GM18502 (cell line): ENCODE data around the gene KCNV2.
"Not testable (repeated sequence)": the region's sequence is repeated elsewhere in the genome, so short reads cannot be mapped to it uniquely, and the experiment has no call there.

Experiments used
- ATAC-seq: cut with Tn5 transposase; IDR thresholded peaks from one replicate; pipeline ENCODE4 v1.9.1; 2021; ENCODE audit warnings: mild to moderate bottlenecking; ENCODE audit not compliant: unreplicated experiment, poor library complexity

The KCNV2 gene

DNA sequence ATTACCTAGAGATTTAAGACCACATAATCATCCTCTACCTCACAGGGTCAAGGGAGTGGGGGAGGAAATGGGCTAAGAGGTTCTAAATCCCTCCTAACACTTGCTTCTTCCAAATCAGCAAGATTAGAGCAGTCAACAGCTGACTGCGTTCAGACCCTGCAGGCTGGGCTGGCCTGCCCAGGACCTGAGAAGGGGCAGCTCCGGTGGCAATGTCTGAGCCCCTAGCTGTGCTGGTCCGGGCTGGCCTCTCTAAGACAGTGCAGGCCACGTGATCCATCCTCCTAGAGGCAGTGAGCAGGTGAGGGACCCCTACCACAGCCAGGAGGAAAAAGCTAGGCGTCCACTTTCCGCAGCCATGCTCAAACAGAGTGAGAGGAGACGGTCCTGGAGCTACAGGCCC, at the start of gene KCNV2:
TSS of gene KCNV2 (plus strand) at position 126 of the 400 bp plus-strand sequence. CDS start at position 356, 230 bp downstream.
- ATAC-seq = no peak

GRCh38 chr9:2673161-2673560, 44.1 kb upstream of the KCNV2 start:
- ATAC-seq = no peak

GRCh38 chr9:2674141-2674824, 43.0 kb upstream of the KCNV2 start:
- ATAC-seq = no peak

- ATAC-seq = no peak
Observed at GRCh38 chr9:2675834-2676233, 41.5 kb upstream of the KCNV2 start.

- no peak for ATAC-seq
Observed at GRCh38 chr9:2676466-2676865, 40.8 kb upstream of the KCNV2 start.

DNA sequence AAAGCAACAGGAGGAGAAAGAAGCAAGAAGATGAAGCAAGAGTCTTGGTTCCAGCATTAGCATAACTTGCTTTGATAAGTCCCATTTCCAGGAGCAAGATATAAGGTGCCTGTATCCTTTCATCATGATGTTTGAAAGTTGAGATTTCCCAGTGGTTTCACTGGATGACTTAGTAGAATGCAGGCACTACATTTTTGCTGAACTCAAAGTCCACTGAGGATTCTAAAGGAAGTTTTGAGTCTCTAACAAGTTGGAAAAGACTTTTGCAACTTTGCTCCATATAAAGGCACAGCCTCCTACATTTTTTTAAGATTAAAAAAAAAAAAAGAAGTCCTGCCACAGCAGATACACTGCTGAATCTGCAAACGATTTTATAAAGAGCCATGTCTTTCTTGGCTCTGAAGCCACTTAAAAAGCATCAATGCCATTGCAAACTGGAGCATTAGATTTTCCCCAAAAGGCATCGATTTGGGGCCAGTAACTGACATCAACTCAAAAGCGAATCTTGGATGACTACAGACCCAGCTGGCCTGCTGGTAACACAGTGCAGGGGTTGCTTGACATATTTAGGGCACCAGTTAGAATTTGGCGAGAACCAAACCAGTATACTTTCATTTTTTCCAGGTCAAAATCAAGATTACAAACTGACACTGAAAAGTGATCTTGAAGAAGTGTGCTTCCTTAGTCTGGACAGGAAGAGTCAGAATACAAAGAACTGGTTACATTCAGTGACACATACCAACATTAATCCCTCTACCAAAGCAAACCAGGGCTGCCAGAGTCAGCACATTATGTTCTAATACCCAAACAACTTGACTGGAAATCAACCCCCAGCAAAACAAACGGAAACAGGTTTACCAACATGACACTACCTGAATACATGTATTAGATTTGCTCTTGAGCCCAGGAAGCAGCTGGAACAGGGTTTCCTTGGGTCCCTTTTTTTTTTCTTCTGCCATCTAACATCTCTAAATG, 39.1 kb upstream of the KCNV2 start:
- no peak for ATAC-seq

GRCh38 chr9:2679011-2679410, 38.3 kb upstream of the KCNV2 start:
- no peak for ATAC-seq

GRCh38 chr9:2681981-2682380, 35.3 kb upstream of the KCNV2 start:
- no peak for ATAC-seq

DNA sequence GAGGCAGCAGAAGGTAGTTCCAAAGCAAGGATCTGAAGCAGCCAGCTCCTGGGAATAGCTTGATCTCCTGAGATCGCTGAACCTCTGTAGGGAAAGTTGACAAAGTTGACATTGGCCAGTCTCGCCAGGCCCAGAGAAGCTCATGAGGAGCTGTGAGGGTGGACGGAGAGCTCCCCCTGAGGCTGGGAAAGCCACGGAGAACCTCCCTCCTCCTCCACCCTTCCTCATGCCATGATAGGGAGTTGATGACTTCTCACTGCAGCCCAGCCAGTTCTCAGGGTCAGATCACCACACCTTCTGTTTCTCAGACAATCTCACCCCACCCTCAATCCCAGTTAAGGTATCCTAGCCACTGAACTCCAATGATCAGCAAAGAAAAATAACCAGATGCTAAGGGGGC, 30.4 kb upstream of the KCNV2 start:
- ATAC-seq = no peak

DNA sequence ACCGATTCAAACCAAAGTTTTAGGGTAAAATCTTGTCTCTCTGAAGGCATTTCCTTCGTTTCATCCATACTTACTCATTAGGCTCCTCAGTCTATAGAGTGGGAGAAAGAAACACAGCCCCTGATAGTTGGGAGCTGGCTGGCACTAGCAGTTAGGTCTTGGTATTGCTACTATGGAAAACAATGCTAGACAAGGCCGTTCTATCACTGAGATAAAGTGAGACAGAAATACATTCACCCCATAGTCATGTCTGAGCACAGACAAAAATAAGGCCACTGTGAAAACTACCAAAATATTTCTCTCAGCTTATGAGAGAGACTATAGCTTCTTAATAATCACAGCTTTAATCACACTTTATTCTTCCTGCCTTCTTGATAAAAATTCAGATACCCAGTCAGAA, 28.7 kb upstream of the KCNV2 start:
- ATAC-seq = no peak

DNA sequence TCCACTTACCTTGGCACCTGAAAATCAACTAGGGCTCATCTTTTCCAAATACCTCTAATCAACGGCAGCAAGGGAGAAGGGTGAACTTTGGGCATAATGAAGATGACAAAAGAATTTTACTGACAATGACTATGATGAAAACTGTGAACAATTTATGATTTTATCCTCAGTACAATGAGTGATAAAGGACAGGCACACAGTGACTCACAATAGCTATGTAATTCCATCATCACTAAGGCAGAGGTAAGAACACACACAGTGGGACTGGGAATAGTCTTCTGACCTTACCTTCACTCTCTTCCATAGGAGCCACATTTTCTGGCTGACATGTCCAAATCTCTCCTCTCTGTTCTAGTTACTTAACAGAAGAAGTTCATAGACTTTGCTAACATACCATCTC, 26.1 kb upstream of the KCNV2 start:
- no peak for ATAC-seq

DNA sequence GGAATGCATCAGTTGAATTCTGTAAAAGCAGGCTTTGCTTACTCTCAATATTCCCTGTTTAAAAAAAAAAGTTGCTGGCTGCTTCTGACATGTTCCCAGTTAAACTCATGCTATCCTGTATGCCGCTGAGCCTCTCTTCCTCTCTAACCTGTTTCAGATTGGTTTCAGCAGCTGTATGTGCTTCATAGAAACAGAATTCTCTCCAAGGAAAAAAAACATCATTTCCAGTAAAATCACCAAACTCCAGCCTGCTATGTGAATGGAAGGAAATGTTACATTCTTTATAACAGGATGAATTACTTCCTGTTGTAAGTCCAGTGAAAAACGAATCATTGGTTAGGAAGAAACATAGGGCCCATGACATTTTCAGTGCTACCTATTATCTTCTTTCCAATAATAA, 25.7 kb upstream of the KCNV2 start:
- no peak for ATAC-seq

DNA sequence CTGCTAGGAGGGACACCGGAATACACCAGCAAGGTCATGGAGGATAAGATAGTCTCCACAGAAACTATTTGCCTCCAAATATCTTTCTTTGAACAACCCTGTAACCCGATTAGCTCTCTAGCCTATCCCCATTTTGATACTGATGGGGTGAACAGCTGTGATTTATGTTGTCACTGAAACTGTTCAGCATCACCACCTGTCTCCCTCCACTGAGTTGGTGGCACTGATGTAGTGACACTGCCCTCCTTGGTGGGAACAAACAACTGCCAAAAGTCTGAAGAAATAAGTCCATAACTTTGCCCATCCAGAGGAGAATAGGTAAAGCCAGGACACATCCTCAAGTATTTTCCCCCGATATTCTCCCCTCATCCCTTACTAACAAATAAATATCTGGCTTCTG, 24.3 kb upstream of the KCNV2 start:
- ATAC-seq = no peak

- ATAC-seq = peak; percentile 81
Observed at GRCh38 chr9:2697492-2697891, 19.8 kb upstream of the KCNV2 start.

GRCh38 chr9:2700398-2700797, 16.9 kb upstream of the KCNV2 start:
- no peak for ATAC-seq

GRCh38 chr9:2700909-2701550, 16.3 kb upstream of the KCNV2 start:
- no peak for ATAC-seq

DNA sequence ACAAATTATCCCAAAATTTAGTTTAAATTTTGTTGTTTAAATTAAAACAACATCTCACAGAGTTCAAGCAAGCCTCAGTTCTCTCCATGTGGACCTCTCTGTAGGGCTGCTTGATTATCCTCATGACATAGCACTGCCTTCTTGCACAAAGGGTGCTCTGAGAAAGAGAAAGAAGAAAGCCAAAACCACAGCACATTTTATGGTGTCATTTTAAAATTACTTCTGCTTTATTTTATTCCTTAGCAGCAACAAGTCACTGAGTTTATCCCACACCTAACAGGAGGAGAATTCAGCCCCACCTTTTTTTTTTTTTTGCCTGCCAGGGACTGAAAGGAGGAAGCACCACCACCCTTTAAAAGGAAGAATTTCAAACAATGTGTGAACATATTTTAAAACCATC, 12.8 kb upstream of the KCNV2 start:
- no peak for ATAC-seq

DNA sequence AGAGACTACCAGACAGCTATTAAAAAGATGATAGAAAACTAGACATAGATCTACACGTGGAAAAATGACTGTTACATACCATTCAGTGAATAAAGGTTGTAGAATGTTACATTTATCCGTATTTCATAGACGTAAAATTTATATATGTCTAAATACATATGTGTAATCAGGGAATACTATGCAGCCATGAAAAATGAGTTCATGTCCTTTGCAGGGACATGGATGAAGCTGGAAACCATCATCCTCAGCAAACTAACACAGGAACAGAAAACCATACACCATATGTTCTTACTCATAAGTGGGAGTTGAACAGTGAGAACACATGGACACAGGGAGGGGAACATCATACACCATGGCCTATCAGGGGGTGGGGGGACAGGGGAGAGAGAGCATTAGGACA, 10.1 kb upstream of the KCNV2 start:
- ATAC-seq = not testable (repeated sequence)

DNA sequence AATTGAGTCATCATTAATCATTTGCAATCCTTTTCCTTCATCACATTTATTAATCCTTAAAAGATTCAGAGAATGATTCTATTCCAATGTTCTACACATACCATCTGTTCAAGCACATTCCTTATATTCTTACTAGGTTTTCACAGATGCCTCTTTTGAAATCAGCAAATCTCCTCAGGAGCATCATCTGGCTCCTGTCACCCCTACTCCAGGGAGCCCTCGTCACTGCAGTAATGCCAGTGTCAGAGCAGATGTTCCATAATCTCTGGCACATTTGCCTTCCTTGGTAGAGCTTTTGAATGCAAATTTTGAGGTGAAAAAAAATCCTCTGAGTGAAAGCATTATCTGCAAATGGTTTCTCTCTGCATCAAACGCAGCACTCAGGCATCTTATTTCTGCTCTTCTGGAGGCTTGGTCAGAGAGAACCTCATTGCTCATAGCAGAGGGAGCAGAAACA, 7.6 kb upstream of the KCNV2 start:
- peak; percentile 82 for ATAC-seq

GRCh38 chr9:2711716-2712115, 5.6 kb upstream of the KCNV2 start:
- no peak for ATAC-seq
